Measurements from ENCODE around the gene HOXA9.

DNA sequence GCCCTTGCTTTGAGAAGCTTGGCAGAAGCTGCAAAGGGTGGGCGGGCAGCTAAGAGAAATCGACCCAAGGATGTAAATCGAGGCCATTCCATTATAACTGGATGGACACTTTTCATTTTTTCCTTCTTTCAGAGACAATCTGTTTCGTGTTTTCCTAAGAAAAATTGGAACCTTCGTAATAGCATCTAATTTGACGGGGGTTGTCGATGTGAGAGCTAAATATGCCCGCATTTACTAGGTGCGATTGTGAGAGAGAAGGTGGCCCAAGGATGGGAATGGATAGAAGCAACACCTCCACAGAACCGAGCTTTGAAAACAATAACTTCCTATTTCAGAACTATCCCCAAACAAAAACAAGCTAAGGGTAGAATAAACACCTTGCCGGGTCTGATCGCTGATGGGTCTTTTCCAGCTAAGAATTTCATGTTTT lies 33.9 kb downstream of the HOXA9 start:
- TF ChIP-seq POLR2AphosphoS5 (IDR thresholded peaks at IDR 0.05) (no peak), POLR2A (IDR thresholded peaks at IDR 0.05) (no peak)
- TF ChIP-seq, protein P1, sequence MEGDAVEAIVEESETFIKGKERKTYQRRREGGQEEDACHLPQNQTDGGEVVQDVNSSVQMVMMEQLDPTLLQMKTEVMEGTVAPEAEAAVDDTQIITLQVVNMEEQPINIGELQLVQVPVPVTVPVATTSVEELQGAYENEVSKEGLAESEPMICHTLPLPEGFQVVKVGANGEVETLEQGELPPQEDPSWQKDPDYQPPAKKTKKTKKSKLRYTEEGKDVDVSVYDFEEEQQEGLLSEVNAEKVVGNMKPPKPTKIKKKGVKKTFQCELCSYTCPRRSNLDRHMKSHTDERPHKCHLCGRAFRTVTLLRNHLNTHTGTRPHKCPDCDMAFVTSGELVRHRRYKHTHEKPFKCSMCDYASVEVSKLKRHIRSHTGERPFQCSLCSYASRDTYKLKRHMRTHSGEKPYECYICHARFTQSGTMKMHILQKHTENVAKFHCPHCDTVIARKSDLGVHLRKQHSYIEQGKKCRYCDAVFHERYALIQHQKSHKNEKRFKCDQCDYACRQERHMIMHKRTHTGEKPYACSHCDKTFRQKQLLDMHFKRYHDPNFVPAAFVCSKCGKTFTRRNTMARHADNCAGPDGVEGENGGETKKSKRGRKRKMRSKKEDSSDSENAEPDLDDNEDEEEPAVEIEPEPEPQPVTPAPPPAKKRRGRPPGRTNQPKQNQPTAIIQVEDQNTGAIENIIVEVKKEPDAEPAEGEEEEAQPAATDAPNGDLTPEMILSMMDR (IDR thresholded peaks at IDR 0.05): no peak
